Mucosa of rectum (tissue), 2 donors: ENCODE data around the gene TNS3.

ENCODE experiments used
- H3K27ac ChIP-seq, 2 donors: one replicate each; pipeline ENCODE4 v1.7.0; 2013; ENCODE audit warnings: inconsistent platforms in 2 of 2, low read depth in 2 of 2, low read length in 2 of 2
- H3K27me3 ChIP-seq, 2 donors: one replicate each; pipeline ENCODE4 v1.7.0; 2013; ENCODE audit warnings: low read length in 2 of 2; ENCODE audit not compliant: control insufficient read depth in 2 of 2, insufficient read depth in 2 of 2
- H3K36me3 ChIP-seq, 2 donors: one replicate each; pipeline ENCODE4 v1.7.0; 2013; ENCODE audit warnings: low read length in 2 of 2; ENCODE audit not compliant: control insufficient read depth in 2 of 2, insufficient read depth in 2 of 2
- H3K4me1 ChIP-seq, 2 donors: one replicate each; pipeline ENCODE4 v1.7.0; 2013; ENCODE audit warnings: low read length in 2 of 2, mild to moderate bottlenecking in 1 of 2; ENCODE audit not compliant: control insufficient read depth in 2 of 2, insufficient read depth in 2 of 2
- H3K4me3 ChIP-seq, 2 donors: one replicate each; pipeline ENCODE4 v1.7.0; 2013; ENCODE audit warnings: low read length in 2 of 2
- H3K9ac ChIP-seq, 2 donors: one replicate each; pipeline ENCODE4 v1.7.0; 2013; ENCODE audit warnings: low read length in 2 of 2, low read depth in 1 of 2, mild to moderate bottlenecking in 1 of 2
- H3K9me3 ChIP-seq, 2 donors: one replicate each; pipeline ENCODE4 v1.7.0; 2013; ENCODE audit warnings: low read length in 2 of 2; ENCODE audit not compliant: control insufficient read depth in 2 of 2
- donor health status: healthy.
- donor health status: Normal muscosa, but diverticular disease.

Gene TNS3

DNA sequence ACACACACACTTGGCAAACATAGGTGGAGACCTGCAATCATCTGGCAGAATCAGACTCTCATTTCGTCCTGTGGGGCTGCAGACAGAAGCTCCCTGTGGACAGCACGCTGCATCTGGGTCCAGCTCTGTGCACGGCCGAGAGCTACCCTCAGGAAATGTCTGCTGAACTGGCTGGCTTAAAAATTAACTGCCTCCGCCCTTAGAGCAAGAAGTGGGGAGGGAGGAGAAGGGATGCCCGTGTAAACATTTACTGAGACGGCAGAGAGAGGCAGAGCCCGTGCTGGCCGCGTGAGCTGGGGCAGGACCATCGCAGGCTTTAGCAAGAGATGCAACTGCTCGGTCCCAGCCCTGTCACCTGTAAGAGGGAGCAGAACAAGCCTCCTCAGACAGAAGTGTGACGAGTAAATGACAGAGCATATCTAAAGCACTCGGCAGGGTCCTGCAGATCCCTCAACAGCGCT lies 81.8 kb downstream of the TNS3 start:
- Histone ChIP-seq H3K4me3 (no peak overlapping the region), H3K27ac (no peak overlapping the region), H3K36me3 (no peaks in the 10 kb centered on the region), H3K9me3 (no peaks in the 10 kb centered on the region), H3K27me3 (no peaks in the 10 kb centered on the region), H3K4me1 (peaks cover 65 to 79% of the 10 kb centered on the region in 2 donors), H3K9ac (no peak overlapping the region)

DNA sequence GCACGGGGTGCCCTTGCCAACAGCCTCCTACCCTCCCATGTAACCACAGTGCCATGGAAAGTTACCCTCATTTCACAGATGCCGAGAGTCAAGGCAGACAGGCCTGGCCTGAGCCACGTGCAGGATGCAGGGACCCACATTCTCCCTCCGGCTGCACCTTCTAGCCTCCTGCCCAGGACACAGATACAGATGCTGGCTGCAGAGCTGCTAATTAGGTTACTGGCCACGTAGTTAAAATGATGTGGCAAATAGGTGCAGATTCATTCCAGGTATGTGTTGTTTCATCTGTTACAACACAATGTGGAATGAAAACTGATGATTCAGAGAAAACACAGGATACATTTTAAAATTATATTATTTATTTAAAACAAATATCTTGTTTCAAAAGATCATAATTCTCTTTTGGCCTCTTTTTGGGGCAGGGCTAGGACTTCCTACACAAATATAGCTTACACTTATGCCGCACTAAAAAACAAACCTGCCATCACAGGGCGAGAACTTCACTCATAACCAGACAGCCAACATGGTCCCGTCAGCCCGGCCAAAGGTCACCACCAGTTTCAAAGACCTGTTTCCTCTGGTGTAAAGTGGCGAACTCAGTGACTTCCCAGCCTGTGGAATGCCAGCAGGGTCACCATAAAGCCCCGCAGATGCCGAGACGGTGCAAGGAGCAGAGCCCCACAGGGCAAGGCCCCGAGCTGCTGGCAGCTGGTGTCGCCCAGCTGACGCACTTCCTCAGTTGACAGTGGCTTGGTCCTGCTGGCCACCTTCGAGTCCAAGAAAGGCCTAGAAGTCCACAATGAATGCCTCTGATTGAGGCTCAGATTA lies 83.5 kb downstream of the TNS3 start:
- Histone ChIP-seq H3K9me3 (no peaks in the 10 kb centered on the region), H3K27me3 (no peaks in the 10 kb centered on the region), H3K4me1 (peaks cover 71 to 87% of the 10 kb centered on the region in 2 donors), H3K9ac (peak overlapping the region in 1 of 2 donors; percentile 22), H3K27ac (peak overlapping the region; percentile 71 to 79), H3K4me3 (no peak overlapping the region), H3K36me3 (no peaks in the 10 kb centered on the region)

DNA sequence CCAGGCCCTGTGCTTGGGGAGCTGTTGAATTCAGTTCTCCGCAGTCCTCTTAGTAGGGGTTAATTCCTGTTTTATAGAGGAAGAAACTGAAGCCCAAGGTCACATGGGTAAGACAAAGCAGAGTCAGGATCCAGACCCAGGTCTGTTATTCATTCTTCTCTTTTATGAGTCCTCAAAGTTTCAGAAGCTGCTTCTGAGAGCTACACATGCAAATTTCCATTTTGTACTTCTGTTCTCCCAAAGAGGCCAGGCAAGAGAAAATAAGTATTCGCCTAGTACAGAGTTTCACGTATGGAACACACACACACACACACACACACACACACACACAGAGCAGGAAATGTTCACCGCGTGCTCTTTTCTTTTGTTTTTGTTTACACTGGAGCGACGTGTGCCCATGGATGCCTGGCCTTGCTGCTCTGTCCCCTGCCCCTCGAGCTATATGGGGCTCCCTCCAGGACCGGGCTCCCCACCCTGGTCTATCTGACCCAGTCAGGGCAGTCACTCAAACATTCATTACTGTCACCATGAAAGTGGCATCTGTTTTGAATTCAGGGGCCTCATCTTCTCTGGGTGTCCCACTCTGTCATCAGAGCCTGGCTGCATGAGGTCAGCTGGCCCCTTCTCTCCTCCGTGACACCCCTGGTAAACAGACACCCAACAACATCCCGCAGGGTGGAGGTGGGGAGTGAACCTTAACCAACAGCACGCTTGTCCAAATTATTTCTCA lies 84.4 kb downstream of the TNS3 start:
- Histone ChIP-seq H3K27me3 (no peaks in the 10 kb centered on the region), H3K9ac (peak overlapping the region; percentile 18 to 29), H3K4me1 (peaks cover 66 to 82% of the 10 kb centered on the region in 2 donors), H3K4me3 (peak overlapping the region in 1 of 2 donors; percentile 27), H3K36me3 (no peaks in the 10 kb centered on the region), H3K27ac (peak overlapping the region; percentile 71 to 79), H3K9me3 (no peaks in the 10 kb centered on the region)

DNA sequence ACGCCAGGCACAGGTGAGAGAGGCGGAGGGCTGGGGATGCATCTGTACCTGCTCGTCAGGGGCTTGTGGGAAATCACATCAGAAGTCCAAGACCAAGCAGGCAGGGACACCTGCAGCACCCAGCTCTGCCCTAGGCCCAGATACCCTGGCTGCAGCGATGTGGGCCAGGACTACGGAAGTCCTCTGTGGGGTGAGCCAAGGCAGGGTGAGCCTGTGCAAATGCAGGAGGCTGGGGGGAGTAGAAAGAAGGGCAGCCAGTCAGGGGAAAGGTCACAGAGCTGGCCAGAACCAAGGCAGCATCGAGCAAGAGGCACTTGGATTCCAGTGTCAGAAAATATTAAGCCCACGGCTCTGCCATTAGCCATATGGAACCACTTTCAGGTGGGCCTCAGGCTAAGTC lies 85.2 kb downstream of the TNS3 start:
- Histone ChIP-seq H3K27me3 (no peaks in the 10 kb centered on the region), H3K4me1 (peaks cover 58 to 73% of the 10 kb centered on the region in 2 donors), H3K36me3 (no peaks in the 10 kb centered on the region), H3K27ac (peak overlapping the region in 1 of 2 donors; percentile 71), H3K4me3 (no peak overlapping the region), H3K9ac (no peak overlapping the region), H3K9me3 (no peaks in the 10 kb centered on the region)

DNA sequence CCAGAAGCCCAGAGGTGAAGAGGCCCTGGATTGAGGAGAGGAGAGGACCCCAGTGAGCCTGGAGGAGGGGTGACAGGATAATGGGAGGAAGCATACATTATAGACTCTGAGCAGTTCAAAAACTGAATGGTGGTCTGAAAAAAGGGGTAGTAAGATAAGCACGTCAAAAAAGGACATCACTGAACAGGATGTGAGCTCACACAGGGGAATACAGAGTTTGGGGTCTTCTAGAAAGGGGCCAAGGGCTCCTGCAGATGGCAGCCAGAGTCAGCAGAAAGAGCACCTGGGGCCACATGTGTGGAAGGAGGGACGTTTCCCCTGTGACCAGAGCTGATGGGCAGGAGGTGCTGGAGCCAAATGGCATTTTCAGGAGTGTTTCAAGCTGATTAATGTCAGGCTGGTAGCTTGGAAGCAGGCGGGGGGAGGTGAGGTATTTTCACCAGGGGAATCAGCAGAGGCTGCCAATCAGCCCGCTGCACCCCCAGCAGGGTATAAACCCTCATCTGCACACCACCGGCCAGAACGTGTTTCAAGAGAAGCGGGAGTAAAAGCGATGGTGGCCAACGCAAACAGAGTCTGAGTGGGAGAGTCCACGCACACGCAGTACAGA lies 85.8 kb downstream of the TNS3 start:
- no peaks in the 10 kb centered on the region for H3K9me3 ChIP-seq
- no peaks in the 10 kb centered on the region for H3K27me3 ChIP-seq
- H3K4me1 ChIP-seq = peaks cover 53 to 68% of the 10 kb centered on the region in 2 donors
- H3K4me3 ChIP-seq = no peak overlapping the region
- no peaks in the 10 kb centered on the region for H3K36me3 ChIP-seq
- no peak overlapping the region for H3K9ac ChIP-seq
- no peak overlapping the region for H3K27ac ChIP-seq

DNA sequence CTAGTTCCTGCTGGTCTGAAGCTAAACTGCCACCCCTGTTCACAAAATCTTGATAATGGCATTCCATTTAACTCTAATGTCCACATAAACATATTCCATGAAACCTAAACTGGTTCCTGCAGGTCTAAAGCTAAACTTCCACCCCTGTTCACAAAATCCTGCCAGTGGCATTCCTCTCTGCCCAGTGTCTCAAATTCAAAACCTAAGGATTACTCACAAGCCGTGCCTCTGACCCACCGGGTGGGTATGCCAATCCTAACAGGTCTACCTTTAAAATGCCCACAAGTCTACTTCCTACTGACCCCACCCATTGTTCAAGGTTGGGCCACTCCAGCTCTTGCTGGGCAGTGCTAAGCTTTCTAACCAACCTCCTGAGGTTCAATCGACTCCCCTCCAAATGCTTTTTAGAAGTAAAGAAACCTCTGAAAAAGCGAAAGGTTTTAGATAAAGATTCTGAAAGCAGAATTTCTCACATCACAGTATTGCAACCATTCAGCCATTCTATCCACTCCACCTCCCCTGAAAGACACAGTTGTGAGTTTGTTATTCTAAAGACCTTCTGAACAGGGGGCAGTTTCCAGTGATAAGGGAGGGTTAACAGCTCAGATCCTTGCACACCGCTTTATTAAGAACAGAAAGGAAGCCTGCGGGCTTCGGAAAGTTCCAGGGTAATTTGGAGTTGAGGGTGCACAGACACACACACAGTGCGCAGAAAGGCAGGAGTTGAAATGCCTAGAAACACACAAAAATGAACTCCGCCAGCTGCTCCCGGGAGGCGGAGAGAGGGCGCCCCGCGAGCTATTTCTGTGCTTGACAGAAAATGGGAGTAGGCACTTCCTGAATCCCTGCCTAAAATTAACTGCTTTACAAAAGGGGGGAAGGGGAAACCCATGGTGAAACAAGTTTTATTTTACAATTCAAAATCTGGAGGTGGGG lies 87.7 kb downstream of the TNS3 start:
- no peaks in the 10 kb centered on the region for H3K27me3 ChIP-seq
- no peaks in the 10 kb centered on the region for H3K36me3 ChIP-seq
- peak overlapping the region in 1 of 2 donors; percentile 36 for H3K9ac ChIP-seq
- peak overlapping the region in 1 of 2 donors; percentile 34 for H3K4me3 ChIP-seq
- H3K9me3 ChIP-seq = no peaks in the 10 kb centered on the region
- H3K4me1 ChIP-seq = peaks cover 36 to 51% of the 10 kb centered on the region in 2 donors
- peak overlapping the region; percentile 2 to 11 for H3K27ac ChIP-seq

DNA sequence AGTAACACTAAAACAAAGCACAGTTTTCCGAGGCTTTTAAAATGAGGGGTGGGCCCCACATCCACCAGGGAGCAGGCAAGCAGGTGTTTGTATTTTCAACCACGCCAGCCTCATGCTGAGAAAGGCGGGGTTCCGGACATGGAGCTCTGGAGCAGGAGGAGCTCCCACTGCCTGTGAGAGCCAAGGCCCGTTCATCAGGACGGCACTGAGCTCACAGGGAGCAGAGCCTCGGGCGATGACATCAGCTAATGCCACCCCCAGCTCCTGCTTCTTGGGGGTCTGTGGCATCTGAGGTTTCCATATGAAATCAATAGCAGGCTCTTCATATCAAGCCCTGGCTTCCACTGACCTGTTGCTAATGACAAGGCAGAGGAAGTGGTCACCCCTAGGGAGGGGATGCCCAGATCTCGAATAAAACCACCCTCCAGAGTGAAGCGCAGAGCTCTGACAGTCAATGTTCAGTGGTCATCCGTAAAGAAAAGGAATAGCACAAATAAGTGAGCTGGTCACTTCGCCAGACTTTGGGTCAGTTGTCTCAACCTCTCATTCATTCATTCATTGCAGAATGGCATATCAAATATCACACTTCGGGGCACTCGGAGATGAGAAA lies 89.1 kb downstream of the TNS3 start:
- no peaks in the 10 kb centered on the region for H3K27me3 ChIP-seq
- H3K4me3 ChIP-seq = no peak overlapping the region
- no peak overlapping the region for H3K9ac ChIP-seq
- no peaks in the 10 kb centered on the region for H3K9me3 ChIP-seq
- H3K36me3 ChIP-seq = no peaks in the 10 kb centered on the region
- H3K27ac ChIP-seq = no peak overlapping the region
- H3K4me1 ChIP-seq = peaks cover 24 to 36% of the 10 kb centered on the region in 2 donors

DNA sequence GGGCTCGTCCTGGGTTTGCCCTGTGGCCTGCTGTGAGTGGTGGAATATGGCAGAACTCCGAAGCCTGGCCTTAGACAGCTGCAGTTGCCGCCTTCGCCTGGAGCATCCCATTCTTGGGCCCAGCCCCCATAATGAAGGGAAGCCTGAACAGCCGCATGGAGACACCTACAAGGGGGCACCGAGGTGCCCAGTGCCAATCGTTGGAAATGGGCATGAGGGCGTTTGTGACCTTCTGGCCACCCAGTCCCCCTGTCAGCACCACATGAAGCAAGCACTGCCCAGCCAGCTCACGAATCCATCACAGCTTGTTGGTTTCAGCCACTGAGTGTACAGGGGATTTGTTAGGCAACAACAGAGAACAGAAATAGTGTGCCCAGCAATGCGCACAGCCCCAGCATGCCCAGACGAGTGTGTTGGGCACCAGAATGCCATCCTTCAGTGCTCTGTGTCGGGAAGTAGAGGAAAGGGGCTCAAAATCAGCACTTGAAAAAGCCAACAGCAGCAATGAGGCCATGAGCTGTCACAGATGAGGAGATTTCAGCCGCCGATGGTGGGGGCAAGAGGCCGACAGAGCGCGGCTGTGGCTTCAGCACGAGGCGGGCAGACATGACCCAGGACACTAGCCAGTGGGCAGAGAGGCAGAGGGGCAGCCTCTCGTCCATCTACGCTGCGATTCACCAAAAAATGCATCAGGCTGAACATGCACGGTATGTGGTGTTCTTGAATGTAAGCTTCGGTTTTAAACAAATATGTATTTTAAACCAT lies 91.2 kb downstream of the TNS3 start:
- peaks cover 15 to 25% of the 10 kb centered on the region in 2 donors for H3K4me1 ChIP-seq
- H3K27me3 ChIP-seq = no peaks in the 10 kb centered on the region
- no peak overlapping the region for H3K9ac ChIP-seq
- H3K4me3 ChIP-seq = no peak overlapping the region
- H3K36me3 ChIP-seq = no peaks in the 10 kb centered on the region
- no peak overlapping the region for H3K27ac ChIP-seq
- H3K9me3 ChIP-seq = no peaks in the 10 kb centered on the region

DNA sequence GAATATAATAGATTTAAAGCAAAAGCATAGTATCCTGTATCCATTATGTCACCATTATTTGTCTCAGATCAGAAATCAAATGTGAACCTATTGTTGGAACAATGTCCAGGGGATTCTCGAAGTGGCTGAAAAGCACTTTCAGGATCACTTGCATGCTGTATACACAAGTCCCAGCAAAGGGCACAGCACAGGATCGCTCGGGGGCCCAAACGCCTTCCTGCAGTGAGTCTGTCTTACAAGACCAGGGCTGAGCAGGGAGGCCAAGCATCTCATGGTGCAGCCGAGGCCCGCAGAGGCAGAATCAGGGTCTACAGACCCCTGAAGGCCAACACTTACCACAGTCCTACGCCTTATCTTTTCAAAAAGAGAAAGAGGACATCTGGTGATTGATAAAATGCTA lies 92.3 kb downstream of the TNS3 start:
- Histone ChIP-seq H3K36me3 (no peaks in the 10 kb centered on the region), H3K4me3 (no peak overlapping the region), H3K4me1 (peaks cover 17 to 29% of the 10 kb centered on the region in 2 donors), H3K27ac (no peak overlapping the region), H3K9ac (no peak overlapping the region), H3K9me3 (no peaks in the 10 kb centered on the region), H3K27me3 (no peaks in the 10 kb centered on the region)
